ENCODE results near the gene AVEN.

DNA sequence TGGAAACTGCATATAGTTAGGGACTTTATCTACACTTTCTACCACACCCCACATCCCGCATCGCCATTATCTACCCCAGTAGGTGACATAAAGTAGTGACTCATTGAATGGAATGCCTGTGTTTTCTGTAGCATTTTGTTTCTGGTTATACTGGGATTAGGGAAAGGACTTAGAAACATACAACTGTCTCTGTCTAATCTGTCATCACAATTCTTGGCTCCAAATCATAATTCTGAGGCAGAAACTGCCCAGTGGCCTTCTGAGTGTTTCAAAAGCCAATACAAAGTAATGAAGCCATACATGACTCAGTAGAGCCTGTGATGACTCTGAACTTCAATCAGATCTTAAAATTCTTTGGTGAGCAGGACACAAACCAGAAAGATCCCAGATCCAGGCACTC is 186.4 kb downstream of the AVEN start:
- TF ChIP-seq, protein P1, sequence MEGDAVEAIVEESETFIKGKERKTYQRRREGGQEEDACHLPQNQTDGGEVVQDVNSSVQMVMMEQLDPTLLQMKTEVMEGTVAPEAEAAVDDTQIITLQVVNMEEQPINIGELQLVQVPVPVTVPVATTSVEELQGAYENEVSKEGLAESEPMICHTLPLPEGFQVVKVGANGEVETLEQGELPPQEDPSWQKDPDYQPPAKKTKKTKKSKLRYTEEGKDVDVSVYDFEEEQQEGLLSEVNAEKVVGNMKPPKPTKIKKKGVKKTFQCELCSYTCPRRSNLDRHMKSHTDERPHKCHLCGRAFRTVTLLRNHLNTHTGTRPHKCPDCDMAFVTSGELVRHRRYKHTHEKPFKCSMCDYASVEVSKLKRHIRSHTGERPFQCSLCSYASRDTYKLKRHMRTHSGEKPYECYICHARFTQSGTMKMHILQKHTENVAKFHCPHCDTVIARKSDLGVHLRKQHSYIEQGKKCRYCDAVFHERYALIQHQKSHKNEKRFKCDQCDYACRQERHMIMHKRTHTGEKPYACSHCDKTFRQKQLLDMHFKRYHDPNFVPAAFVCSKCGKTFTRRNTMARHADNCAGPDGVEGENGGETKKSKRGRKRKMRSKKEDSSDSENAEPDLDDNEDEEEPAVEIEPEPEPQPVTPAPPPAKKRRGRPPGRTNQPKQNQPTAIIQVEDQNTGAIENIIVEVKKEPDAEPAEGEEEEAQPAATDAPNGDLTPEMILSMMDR (conservative IDR thresholded peaks at IDR 0.05 in 1 of 2, IDR thresholded peaks at IDR 0.05 in 1 of 2; ENCODE audit: low read depth in 1 of 2, low read length in 2 of 2): no peak
- TF ChIP-seq EZH2 (IDR thresholded peaks at IDR 0.05; ENCODE audit: low read length, missing control alignments): no peak
